HTERT RPE-1 (cell line): ENCODE measurements around the gene OAT.
"Not testable (repeated sequence)": the region's sequence is repeated elsewhere in the genome, so short reads cannot be mapped to it uniquely, and the experiment has no call there.

ENCODE experiments used
- in situ Hi-C: fragments of 300-500 bp; cut with MboI; formaldehyde crosslinking; loops from 4 replicates; pipeline ENCODE4 v1.14.3; 2020; ENCODE audit warnings: low sequenced_read_pairs

Gene OAT

DNA sequence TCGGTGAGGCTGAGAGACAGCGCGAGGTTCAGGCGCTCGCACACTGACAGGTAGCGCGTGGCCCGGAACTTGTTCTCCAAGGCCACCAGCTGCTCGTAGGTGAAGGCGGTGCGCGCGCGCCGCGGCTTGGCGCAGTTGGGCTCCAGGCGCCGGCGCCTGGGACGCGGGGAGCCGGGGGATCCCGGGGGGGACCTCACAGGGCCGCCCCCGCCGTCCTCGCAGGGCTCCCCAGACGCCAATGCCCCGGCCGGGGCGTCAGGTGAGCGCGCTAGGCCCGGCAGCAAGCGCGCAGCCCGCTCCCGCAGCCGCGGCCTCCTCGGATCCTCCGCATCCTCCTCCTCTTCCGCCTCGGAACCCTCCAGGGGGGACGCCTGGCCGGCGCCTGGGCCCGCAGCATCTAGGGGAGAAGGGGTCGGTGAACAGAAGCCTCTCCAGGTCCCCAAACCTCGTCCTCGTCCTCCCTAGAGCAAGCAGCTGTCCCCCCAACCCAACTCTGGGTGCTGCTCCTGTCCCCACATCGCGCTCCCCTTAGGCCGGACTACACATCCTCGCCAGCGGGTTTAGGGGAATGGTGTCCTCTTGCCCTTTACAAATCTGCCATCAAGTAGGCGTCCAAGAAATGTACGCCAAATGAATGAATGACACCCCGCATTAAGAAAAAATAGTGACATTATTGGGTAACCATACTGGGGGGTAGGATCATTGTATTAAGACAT is 29.2 kb upstream of the OAT start:
- in situ Hi-C loops, result no loop called here

DNA sequence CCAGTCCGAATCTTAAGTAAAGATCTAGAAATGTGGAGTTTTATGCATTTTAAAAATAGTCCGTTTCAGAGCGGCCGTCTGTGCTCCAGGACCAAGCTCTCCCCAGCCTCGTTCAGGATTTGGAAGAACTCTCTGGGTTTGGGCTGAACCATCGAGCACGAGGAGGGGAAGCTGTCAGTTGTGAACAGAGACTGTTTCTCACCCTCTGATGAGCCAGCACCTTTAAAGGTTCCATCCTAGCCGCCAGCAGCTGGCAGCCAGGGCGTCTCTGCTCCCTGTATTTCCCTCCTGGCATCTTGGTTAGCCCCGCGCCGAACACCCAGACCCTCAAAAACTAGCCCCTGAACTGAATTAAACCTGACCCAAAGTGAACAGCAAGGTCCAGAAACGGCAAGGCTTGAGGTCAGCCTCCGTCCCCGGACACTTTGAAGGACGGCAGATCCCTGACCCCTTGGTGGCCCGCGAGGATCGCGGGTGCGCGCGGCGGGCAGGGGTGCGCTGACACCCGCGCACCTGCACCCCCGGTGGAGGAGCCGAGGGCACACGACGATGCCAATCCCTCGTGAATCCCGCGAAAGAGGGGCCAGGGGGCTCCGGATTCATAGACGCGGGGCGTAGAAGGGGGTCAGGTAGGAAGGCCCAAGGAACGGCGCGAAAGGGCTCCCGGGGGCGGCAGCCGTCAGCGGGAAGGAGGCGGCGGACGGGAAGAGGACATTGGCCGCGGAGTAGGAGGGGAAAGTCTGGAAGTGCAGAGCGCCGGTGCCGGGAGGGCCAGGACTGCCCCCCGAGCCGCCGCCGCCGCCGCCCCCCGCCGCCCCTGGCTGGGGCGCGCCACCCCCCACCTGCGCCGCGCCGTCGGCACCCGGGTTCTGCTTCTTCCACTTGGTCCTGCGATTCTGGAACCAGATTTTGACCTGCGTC is 28.4 kb upstream of the OAT start:
- in situ Hi-C loops, result no loop called here

DNA sequence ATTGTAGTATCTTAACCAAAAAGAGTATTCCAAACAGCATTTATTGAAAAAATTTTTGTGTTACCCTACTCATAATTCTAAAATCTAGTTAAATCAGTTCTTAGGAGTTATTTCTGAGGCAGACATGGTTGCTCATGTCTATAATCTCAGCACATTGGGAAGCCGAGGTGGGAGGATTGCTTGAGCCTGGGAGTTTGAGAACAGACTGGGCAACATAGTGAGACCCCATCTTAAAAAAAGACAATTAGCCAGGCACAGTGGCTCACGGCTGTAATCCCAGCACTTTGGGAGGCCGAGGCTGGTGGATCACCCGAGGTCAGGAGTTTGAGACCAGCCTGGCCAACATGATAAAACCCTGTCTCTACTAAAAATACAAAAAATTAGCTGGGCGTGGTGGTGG is 23.0 kb upstream of the OAT start:
- in situ Hi-C loops, result not testable (repeated sequence)

DNA sequence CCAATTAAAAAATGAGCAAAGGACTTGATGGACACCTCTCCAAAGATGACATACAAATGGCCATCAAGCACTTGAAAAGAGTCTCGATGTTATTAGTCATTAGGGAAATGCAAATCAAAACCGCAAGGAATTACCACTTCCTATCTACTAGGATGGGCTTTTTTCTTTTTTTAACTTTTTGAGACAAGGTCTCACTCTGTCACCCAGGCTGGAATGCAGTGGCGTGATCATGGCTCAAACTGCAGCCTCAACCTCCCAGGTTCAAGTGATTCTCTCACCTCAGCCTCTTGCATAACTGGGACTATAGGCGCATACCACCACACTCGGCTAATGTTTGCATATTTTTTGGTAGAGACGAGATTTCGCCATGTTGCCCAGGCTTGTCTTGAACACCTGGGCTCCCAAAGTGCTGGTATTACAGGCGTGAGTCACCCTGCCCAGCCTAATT is 17.5 kb upstream of the OAT start:
- in situ Hi-C loops, result no loop called here

DNA sequence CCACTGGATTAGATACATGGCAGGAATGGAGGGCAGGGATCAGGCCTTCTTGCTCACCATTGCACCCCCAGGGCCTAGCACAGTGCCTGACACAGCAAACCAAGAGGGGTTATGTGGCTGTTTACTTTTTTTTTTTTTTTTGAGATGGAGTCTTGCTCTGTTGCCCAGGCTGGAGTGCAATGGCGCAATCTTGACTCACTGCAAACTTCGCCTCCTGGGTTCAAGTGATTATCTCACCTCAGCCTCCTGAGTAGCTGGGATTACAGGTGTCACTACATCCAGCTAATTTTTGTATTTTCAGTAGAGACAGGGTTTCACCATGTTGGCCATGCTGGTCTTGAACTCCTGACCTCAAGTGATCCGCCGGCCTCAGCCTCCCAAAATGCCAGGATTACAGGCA is 17.0 kb upstream of the OAT start:
- in situ Hi-C loops, result not testable (repeated sequence)

DNA sequence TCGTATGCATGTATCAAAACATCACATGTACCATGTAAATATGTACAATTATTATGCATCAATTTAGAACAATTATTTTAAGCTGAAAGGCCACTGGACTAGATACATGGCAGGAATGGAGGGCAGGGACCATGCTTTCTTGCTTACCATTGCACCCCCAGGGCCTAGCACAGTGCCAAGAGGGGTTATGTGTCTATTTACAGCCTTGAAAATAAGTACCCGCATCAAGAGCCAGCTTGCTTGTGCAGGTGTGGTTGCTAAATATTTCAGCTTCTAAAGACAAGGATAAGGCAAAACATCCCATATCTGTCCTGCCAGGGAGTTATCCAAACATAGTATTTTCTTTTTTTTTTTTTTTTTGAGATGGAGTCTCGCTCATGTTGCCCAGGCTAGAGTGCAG is 14.7 kb upstream of the OAT start:
- in situ Hi-C loops, result no loop called here

DNA sequence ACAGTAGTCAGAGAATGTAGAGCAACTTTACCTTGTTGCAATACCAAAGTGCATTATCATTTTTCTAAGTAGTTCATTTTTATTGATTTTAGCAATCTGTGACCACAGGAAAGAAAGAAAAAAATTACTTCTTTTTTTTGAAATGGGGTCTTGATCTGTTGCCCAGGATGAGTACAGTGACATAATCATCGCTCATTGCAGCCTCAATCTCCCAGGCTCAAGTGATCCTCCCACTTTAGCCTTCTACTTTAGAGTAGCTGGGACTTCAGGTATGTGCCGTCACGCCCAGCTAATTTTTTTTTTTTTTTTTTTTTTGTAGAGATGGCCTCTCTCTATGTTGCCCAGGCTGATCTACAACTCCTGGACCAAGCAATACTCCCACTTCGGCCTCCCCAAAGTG is 11.4 kb upstream of the OAT start:
- in situ Hi-C loops, result no loop called here

DNA sequence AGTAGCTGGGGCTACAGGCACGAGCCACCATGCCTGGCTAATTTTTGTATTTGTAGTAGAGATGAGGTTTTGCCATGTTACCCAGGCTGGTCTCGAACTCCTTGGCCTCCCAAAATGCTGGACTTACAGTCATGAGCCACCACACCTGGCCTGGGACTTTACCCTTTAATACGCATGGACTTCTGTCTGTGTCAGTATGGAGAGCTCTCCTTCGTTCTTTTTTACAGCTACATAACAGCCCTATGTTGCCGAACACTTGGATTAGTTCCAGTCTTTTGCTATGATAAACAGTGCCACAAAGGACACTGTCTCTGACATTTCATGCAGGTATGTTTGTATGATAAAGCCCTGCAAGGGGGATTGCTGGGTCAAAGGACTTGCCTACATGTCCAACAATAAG is 10.9 kb upstream of the OAT start:
- in situ Hi-C loops, result no loop called here

DNA sequence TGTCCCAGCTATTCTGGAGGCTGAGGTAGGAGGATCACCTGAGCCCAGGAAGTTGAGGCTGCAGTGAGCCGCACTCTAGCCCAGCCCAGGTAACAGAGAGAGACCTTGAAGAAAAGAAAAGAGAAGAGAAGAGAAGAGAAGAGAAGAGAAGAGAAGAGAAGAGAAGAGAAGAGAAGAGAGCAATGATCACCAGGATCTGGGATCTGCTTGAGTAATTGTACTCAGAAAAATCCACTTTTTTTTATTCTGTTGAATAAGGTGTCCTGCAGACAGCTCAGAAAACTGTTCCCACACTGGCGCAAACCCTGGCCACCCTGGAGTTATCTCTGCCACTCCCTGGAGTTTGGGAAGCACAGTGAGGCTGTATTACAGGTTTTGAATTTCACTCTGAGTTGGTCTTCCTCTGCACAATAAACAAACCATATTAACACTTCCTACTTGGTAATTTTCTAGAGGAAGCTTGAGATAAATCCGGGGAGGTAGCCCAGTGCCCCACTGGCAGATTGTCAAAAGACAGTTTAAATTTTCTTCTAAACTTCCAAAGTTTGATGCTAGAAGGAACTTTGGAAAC is 9.6 kb upstream of the OAT start:
- in situ Hi-C loops, result no loop called here

DNA sequence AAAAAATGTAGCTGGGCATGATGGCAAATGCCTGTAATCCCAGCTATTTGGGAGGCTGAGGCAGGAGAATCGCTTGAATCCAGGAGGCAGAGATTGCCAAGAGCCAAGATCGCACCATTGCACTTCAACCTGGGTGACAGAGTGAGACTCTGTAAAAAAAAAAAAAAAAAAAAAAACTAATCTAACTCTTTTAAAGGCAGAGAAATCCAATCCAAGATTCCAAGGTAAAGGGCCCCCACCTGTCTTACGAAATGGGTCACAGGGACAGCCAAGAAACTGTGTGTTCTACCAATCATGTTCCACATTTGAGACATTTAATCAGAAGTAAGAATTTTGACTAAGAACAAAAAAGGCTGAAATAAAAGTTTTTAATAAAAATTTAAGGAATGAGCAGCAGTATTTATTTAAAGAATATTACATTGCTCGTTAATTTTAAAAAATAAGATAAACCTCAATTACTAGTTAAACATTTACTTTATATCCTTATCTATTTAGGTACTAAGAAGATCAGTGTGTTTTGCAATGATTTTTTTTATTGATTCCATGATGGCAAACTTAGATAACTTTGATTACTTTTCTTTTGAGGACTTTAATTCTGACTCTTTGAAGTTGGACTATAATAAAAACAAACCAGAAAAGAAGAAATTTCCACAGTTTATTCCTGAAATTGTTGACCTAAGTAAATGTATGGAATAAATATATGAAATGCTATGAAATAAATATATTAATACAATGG is 6.7 kb upstream of the OAT start:
- in situ Hi-C loops, result no loop called here

DNA sequence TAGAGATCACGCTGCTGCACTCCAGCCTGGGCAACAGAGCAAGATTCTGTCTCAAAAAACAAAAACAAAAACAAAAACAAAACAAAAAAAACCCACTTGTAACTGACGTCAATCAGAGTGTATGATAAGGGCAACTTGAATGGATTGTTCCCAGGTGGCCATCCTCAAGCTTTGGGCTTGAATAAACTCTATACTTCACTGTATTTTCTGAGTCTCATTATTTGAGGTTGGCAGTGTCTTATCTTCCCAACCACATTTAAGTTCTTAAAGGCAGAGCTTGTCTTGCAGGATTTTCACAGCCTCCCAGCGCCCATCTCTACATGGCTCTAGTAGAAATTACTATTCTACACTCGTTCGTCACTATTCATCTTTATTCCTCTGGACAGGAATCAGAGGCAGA is 5.1 kb upstream of the OAT start:
- in situ Hi-C loops, result no loop called here

DNA sequence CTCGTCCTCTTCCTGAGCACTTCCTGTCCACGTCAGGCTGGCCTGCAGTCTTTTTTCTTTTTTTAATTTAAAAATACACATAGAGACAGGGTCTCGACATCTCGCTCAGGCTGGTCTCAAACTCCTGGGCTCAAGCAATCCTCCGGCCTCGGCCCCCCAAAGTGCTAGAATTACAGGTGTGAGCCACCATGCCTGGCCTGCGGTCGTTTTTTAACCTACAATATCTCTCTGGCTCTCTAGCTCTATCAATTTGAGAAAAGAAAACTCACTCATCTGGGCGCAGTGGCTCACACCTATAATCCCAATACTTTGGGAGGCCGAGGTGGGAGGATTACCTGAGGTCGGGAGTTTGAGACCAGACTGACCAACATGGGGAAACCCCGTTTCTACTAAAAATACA is 4.0 kb upstream of the OAT start:
- in situ Hi-C loops, result no loop called here

DNA sequence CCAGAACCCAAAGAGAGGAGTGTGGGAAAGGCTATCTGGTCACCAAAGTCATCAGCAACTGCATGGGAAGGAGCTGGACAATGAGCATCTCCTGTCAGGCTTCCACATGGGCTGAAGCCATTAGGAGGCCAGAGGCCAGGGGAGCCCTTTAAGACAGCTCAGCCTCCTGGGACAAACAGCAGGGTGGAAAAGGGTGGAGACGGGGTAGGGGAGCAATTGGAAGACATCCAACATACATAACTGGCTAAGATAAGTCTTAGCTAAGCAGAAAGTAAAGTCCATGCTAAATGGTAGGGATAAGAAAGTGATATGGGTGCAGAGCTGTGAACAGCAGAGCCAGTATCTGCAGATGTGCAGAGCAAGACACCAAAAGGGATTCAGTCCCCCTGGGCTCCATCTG is 1.5 kb upstream of the OAT start:
- in situ Hi-C loops, result no loop called here

DNA sequence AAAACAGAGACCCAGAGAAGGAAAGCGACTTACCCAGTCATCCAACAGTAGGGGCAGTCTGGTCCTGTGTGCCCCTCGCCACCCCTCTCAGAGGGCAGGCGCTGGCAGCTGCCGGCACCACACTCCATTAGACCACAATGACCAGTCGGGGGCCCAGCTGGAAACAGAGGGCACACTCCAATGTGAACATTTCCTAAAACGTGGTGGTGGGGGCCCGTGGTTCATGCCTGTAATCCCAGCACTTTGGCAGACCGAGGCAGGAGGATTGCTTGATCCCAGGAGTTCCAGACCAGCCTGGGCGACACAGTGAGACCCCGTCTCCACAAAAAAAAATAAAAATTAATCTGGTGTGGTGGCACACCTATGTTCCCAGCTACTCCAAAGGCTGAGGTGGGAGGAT is 912 bp upstream of the OAT start:
- in situ Hi-C loops, result no loop called here

DNA sequence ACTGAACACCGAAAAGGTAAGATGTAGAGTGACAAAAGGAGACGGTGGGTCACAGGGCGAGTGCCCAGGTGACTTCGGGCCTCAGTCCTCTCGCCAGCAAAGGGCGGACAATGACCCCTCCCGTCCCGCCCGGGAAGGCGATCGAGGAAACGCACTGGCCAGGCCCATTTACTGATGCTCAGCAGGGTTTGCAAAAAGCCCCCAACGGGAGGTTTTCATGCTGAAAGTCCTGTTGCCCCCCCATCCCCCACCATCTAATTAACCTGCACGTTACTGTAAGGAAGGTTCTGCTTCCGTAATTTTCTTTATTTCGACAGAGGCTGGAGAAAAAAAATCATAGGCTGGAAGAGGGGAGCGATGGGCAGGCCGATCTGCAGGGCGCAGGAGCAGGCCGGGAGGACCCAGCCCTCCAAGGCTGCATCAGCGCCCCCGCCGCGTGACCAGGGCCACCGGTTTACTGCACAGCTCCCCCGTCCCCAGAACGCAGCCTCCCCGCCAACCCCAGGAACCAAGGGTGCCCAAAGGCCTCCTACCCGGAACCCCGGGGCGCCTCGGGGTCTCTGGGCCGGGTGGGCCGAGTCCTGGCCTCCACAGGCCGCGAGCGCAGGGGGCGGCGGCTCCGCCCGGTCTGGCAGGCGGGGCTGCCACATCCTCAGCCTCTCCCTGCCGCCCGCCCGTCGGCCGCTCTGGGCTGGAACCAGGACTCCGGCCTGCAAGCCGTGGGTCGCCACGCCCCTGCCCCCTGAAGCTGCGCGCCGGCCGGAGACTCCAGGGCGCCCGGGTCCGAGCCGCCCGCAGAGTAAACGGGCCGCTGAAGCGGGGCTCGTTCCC is 613 bp downstream of the OAT start:
- in situ Hi-C loops, result no loop called here

DNA sequence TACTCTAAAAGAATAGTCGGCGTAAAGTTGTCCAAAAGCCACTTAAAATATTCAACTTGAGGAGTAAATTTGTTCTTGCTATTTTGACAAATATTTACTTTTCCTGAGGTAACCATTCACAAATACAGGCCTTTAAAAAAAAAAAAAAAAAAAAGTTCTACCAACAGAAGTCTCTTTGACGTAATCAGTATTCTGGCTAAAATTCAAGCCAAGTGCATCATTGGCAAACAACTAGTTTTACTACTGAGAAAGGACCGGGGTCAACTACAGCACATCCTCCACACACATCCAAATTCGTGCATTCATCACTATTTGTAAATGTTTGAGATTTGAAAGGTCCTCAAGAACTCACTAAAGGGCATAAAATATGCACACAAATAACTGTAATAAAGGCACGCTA is 2.0 kb downstream of the OAT start:
- in situ Hi-C loops, result no loop called here

DNA sequence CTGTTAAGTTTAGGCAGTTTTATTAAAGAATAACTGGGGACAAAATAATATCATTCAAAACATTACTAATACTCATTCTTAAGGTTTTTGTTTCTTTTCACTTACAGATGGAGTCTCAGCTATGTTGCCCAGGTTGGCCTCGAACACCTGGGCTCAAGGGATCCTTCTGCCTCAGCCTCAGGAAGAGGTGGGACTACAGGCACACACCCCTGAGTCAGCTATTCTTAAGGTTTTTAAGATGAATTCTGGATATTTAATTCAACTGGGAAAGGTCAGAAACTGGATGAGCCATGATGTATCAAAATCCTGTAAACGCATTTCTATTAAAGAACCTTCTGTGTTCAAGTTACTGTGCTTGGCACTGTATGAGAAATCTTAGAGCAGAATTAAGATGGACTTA is 3.5 kb downstream of the OAT start:
- in situ Hi-C loops, result no loop called here

DNA sequence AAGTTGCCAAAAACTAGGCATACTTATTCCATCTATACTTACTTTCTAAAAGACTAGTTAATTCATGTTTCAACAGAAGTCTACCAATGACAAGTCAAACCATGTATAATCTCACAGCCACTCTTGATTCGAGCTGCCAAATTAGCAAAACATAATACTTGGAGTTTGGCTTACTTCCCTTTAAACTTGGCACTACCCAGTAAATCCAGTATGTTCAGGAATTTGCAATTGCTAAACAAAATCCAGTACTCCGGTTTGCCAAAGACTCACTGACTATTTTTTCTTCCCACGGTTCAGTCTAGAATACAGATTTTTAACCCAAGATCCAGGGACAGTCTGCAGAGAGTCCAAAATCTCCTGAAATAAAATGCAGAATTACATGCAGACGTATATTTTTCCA is 4.6 kb downstream of the OAT start:
- in situ Hi-C loops, result no loop called here

DNA sequence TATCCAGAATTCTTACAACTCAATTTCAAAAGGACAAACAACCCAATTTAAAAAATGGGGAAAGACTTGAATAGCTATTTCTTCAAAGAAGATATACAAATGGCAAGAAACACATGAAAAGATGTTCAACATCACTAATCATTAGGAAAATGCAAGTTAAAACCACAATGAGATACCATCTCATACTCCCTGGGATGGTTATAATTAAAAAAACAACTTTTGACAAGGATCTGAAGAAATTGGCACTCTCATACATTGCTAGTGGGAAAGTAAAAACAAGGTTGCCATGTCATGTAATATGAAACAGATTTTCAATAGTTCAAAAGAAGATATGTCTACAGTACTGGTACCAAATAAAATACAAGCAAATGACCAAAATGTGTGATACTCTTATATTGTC is 9.0 kb downstream of the OAT start:
- in situ Hi-C loops, result no loop called here

DNA sequence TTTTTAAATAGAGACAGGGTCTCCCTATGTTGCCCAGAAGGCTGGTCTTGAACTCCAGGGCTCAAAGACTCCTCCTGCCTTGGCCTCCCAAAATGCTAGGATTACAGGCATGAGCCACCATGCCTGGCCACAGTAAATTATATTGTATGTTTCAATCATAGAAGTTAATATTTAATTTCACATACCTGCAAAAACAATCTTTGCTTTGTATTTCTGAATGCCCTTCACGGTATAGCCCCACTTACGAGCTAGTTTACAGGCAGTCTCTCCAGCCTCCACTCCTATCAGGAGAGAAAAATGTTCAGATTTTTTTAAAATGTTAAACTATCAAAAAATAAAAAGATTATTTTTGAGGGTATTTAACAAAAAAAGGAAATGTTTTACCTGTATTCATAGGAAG is 10.4 kb downstream of the OAT start:
- in situ Hi-C loops, result no loop called here
